IMR-90 (cell line): ENCODE measurements around the gene TK1. TPM values are rescaled to one million over a fixed set of nuclear protein-coding genes. Genes with fewer than 3 reads are reported as not detected.

Source experiments
- ATAC-seq: fragments of 200-7000 bp; cut with Tn5 transposase; 2 replicates; pipeline ENCODE4 v1.9.1; 2020; ENCODE audit warnings: low read depth, mild to moderate bottlenecking, moderate library complexity
- BruUV-seq: library from RNA; stranded (reverse); fragments of 400-500 nt; replicated peaks from 2 replicates; lab custom pipeline; 2021; lab: Mats Ljungman, UMichigan
- CTCF ChIA-PET: fragments of 300-600 bp; formaldehyde crosslinking; extraction: SDS; loops from one replicate; lab custom pipeline; 2021; ENCODE audit warnings: antibody characterized with exemption; lab: Yijun Ruan, JAX
- POLR2A ChIA-PET: fragments of 300-600 bp; sonication (Branson Sonifier 250); formaldehyde crosslinking; loops from one replicate; lab custom pipeline; 2022; ENCODE audit warnings: antibody characterized with exemption; ENCODE audit not compliant: unreplicated experiment; lab: Charles Lee
- DNase-seq: peaks from one replicate; pipeline ENCODE4 v3.0.0; 2013
- H2AFZ ChIP-seq: replicated peaks from 2 replicates; pipeline ENCODE3; 2013; ENCODE audit warnings: low read length, mild to moderate bottlenecking; ENCODE audit not compliant: poor library complexity
- H2AK5ac ChIP-seq: 2 replicates; pipeline ENCODE4 v1.6.1; 2013; ENCODE audit warnings: low read depth, low read length, inconsistent platforms
- H2AK9ac ChIP-seq: replicated peaks from 2 replicates; pipeline ENCODE3; 2013; ENCODE audit warnings: mild to moderate bottlenecking, low read depth, low read length, moderate library complexity; ENCODE audit not compliant: poor library complexity
- H2BK120ac ChIP-seq: 2 replicates; pipeline ENCODE4 v1.6.1; 2013; ENCODE audit warnings: low read depth, low read length, inconsistent platforms
- H2BK15ac ChIP-seq: 3 replicates; pipeline ENCODE4 v1.6.1; 2013; ENCODE audit warnings: low read depth, low read length, inconsistent platforms
- H2BK20ac ChIP-seq: 2 replicates; pipeline ENCODE4 v1.6.1; 2013; ENCODE audit warnings: low read depth, mild to moderate bottlenecking, inconsistent platforms, low read length, moderate library complexity
- H2BK5ac ChIP-seq: 2 replicates; pipeline ENCODE4 v1.6.1; 2013; ENCODE audit warnings: mild to moderate bottlenecking, low read depth, low read length, inconsistent platforms; ENCODE audit not compliant: poor library complexity, severe bottlenecking
- H3K14ac ChIP-seq: replicated peaks from 2 replicates; pipeline ENCODE4 v1.6.1; 2013; ENCODE audit warnings: low read depth, low read length, inconsistent platforms
- H3K18ac ChIP-seq: 2 replicates; pipeline ENCODE4 v1.6.1; 2013; ENCODE audit warnings: low read depth, low read length, control low read depth
- H3K23ac ChIP-seq: 2 replicates; pipeline ENCODE4 v1.6.1; 2013; ENCODE audit warnings: low read depth, low read length, inconsistent platforms
- H3K27ac ChIP-seq: 2 replicates; pipeline ENCODE4 v1.5.1; 2013; ENCODE audit warnings: mild to moderate bottlenecking, control low read depth, low read length; ENCODE audit not compliant: insufficient read depth
- H3K27me3 ChIP-seq: 2 replicates; pipeline ENCODE4 v1.6.1; 2013; ENCODE audit warnings: low read length; ENCODE audit not compliant: control insufficient read depth, insufficient read depth
- H3K36me3 ChIP-seq: 2 replicates; pipeline ENCODE4 v1.6.1; 2013; ENCODE audit warnings: low read length, mixed read lengths; ENCODE audit not compliant: control insufficient read depth, insufficient read depth
- H3K4ac ChIP-seq: 2 replicates; pipeline ENCODE4 v1.6.1; 2013; ENCODE audit warnings: low read depth, low read length, inconsistent platforms
- H3K4me1 ChIP-seq: 2 replicates; pipeline ENCODE4 v1.6.1; 2013; ENCODE audit warnings: low read length, mixed read lengths; ENCODE audit not compliant: control insufficient read depth, insufficient read depth
- H3K4me2 ChIP-seq: 2 replicates; pipeline ENCODE4 v1.6.1; 2013; ENCODE audit warnings: low read depth, mild to moderate bottlenecking, control low read depth, low read length, moderate library complexity
- H3K4me3 ChIP-seq: 2 replicates; pipeline ENCODE4 v1.5.1; 2013; ENCODE audit warnings: low read depth, mild to moderate bottlenecking, control low read depth, low read length, moderate library complexity; ENCODE audit not compliant: insufficient read depth
- H3K56ac ChIP-seq: 2 replicates; pipeline ENCODE4 v1.6.1; 2013; ENCODE audit warnings: low read length, inconsistent platforms; ENCODE audit not compliant: insufficient read depth; ENCODE audit errors: extremely low read depth
- H3K79me1 ChIP-seq, 2 experiments: 2 replicates each; pipeline ENCODE4 v1.6.1; 2013; ENCODE audit warnings: low read length in 2 of 2, inconsistent platforms in 1 of 2, low read depth in 1 of 2
- H3K9ac ChIP-seq: 2 replicates; pipeline ENCODE4 v1.6.1; 2013; ENCODE audit warnings: low read depth, low read length, control low read depth
- H3K9me1 ChIP-seq: 2 replicates; pipeline ENCODE4 v1.6.1; 2013; ENCODE audit warnings: low read length, inconsistent platforms; ENCODE audit not compliant: insufficient read depth
- H3K9me3 ChIP-seq: 2 replicates; pipeline ENCODE4 v1.6.1; 2013; ENCODE audit warnings: low read length; ENCODE audit not compliant: control insufficient read depth, insufficient read depth
- H4K20me1 ChIP-seq: 2 replicates; pipeline ENCODE4 v1.6.1; 2013; ENCODE audit warnings: low read length, inconsistent platforms; ENCODE audit not compliant: insufficient read depth
- H4K5ac ChIP-seq: 2 replicates; pipeline ENCODE4 v1.6.1; 2013; ENCODE audit warnings: mild to moderate bottlenecking, low read depth, low read length, control low read depth
- H4K8ac ChIP-seq, 2 experiments: 2 replicates each; pipeline ENCODE4 v1.6.1; 2013; ENCODE audit warnings: low read depth in 2 of 2, low read length in 2 of 2, control low read depth in 1 of 2, inconsistent platforms in 1 of 2
- H4K91ac ChIP-seq: 2 replicates; pipeline ENCODE4 v1.6.1; 2013; ENCODE audit warnings: low read depth, low read length, inconsistent platforms; ENCODE audit not compliant: insufficient read depth
- CEBPB ChIP-seq: IDR thresholded peaks from 2 replicates; pipeline ENCODE4 v1.6.1; 2012; ENCODE audit warnings: low read depth, low read length, improper control_type of control experiment
- CTCF ChIP-seq: conservative IDR thresholded peaks from 2 replicates; pipeline ENCODE4 v1.5.1; 2012; ENCODE audit warnings: mild to moderate bottlenecking, low read depth, low read length, improper control_type of control experiment
- FOS ChIP-seq: fragments of 150-350 bp; IDR thresholded peaks from 2 replicates; pipeline ENCODE4 v1.6.1; 2016; ENCODE audit warnings: low read depth, low read length
- MAFK ChIP-seq: IDR thresholded peaks from 2 replicates; pipeline ENCODE4 v1.6.1; 2012; ENCODE audit warnings: low read depth, low read length, improper control_type of control experiment
- MAZ ChIP-seq: IDR thresholded peaks from 2 replicates; pipeline ENCODE4 v1.6.1; 2012; ENCODE audit warnings: low read depth, mild to moderate bottlenecking, low read length, improper control_type of control experiment, moderate library complexity, borderline replicate concordance
- RAD21 ChIP-seq: IDR thresholded peaks from 2 replicates; pipeline ENCODE4 v1.6.1; 2012; ENCODE audit warnings: low read length, improper control_type of control experiment
- RCOR1 ChIP-seq: IDR thresholded peaks from 2 replicates; pipeline ENCODE4 v1.6.1; 2012; ENCODE audit warnings: mild to moderate bottlenecking, low read length, improper control_type of control experiment; ENCODE audit not compliant: insufficient replicate concordance
- WGBS, 2 experiments: methylation state at CpG; one replicate each; pipeline versions ENCODE4 v1.1.5 to v1.1.7; 2013; ENCODE audit warnings: missing lambda C conversion rate in 2 of 2; ENCODE audit not compliant: insufficient read length in 1 of 2; ENCODE audit errors: extremely low coverage in 2 of 2; 5-methylcytosine and 5-hydroxymethylcytosine counted together
- dilution Hi-C: fragments of 300-500 bp; cut with HindIII; formaldehyde crosslinking; loops from one replicate; pipeline ENCODE4 v1.14.3; 2018; ENCODE audit warnings: low sequenced_read_pairs; ENCODE audit not compliant: unreplicated experiment
- in situ Hi-C: fragments of 300-500 bp; cut with MboI; formaldehyde crosslinking; loops from 3 replicates; pipeline ENCODE4 v1.14.3; 2019; ENCODE audit warnings: low sequenced_read_pairs, inconsistent platforms, mixed read lengths
- intact Hi-C: fragments of 100-400 bp; cut with micrococcal nuclease; formaldehyde crosslinking; loops from 2 replicates; pipeline ENCODE4 v1.10.0; 2022
- polyA plus RNA-seq, 3 experiments: library from polyadenylated mRNA; depleted of rRNA; stranded (reverse); fragments of >200 nt; gene quantifications; 2 replicates each; pipeline ENCODE4 v1.2.3, GENCODE V29; 2012; ENCODE audit warnings: low replicate concordance in 1 of 3
- total RNA-seq: library from RNA; depleted of rRNA; stranded (reverse); fragments of >200 nt; gene quantifications from 2 replicates; pipeline ENCODE4 v1.2.3, GENCODE V29; 2012

Gene TK1
- total and polyA plus RNA-seq, 2 of the 4 experiments (the other 2 are of a cell fraction): 150 to 219 TPM

- ChIA-PET POLR2A (no interaction called here), CTCF (no interaction called here)
- no TSS peak for BruUV-seq
- dilution Hi-C loops (no loop called here), in situ Hi-C loops (no loop called here), intact Hi-C loops (no loop called here)
- Histone ChIP-seq H3K79me1 (no peaks in the 10 kb centered on the region), H2BK5ac (no peak overlapping the region), H4K5ac (no peak overlapping the region), H3K9me3 (no peaks in the 10 kb centered on the region), H4K8ac (no peak overlapping the region), H3K4me3 (no peak overlapping the region), H3K23ac (no peak overlapping the region), H2BK120ac (no peak overlapping the region), H4K91ac (no peak overlapping the region), H3K56ac (no peak overlapping the region), H3K18ac (no peak overlapping the region), H2AK9ac (no peak overlapping the region), H3K36me3 (no peaks in the 10 kb centered on the region), H3K14ac (no peak overlapping the region), H2BK20ac (no peak overlapping the region), H3K4ac (no peak overlapping the region), H3K9ac (no peak overlapping the region), H2AK5ac (no peak overlapping the region), H3K27ac (no peak overlapping the region), H3K27me3 (no peaks in the 10 kb centered on the region; the same call in 1 of the 2 replicates), H3K4me1 (peaks cover 3% of the 10 kb centered on the region; the same call in 1 of the 2 replicates), H2BK15ac (no peak overlapping the region), H3K4me2 (no peak overlapping the region), H3K9me1 (no peaks in the 10 kb centered on the region), H2AFZ (no peak overlapping the region), H4K20me1 (no peaks in the 10 kb centered on the region)
- WGBS, 2 experiments: 82% methylated on average over 12 of the region's 20 CpGs; no CpG with 5 or more reads in 1 of the 2 experiments
- no peak for DNase-seq
- TF ChIP-seq FOS (no peak), RAD21 (no peak), CTCF (no peak), RCOR1 (no peak), MAFK (no peak), MAZ (no peak), CEBPB (no peak)
- no peak for ATAC-seq
Observed at GRCh38 chr17:78141437-78142118, 45.3 kb downstream of the TK1 start.
